Parathyroid adenoma (tissue), 2 donors: ENCODE measurements around the gene SUSD2.

Experiments used
- H2AFZ ChIP-seq: fragments of 300-600 bp; sonication (generic); one replicate; pipeline ENCODE4 v1.7.0; 2017; ENCODE audit warnings: antibody characterized with exemption, mild to moderate bottlenecking
- H3K27ac ChIP-seq: fragments of 300-600 bp; sonication (generic); one replicate; pipeline ENCODE4 v1.7.0; 2017
- H3K27me3 ChIP-seq: fragments of 300-600 bp; sonication (generic); one replicate; pipeline ENCODE4 v1.7.0; 2017; ENCODE audit warnings: low read length; ENCODE audit not compliant: control insufficient read depth, insufficient read depth
- H3K36me3 ChIP-seq: fragments of 300-600 bp; sonication (generic); one replicate; pipeline ENCODE4 v1.7.0; 2017; ENCODE audit warnings: low read length; ENCODE audit not compliant: control insufficient read depth, insufficient read depth
- H3K4me1 ChIP-seq: fragments of 300-600 bp; sonication (generic); one replicate; pipeline ENCODE4 v1.7.0; 2017; ENCODE audit warnings: control low read depth
- H3K4me2 ChIP-seq: fragments of 300-600 bp; sonication (generic); one replicate; pipeline ENCODE4 v1.7.0; 2017; ENCODE audit warnings: low read length
- H3K4me3 ChIP-seq: fragments of 300-600 bp; sonication (generic); one replicate; pipeline ENCODE4 v1.7.0; 2017; ENCODE audit warnings: low read depth, low read length
- H3K79me2 ChIP-seq: fragments of 300-600 bp; sonication (generic); one replicate; pipeline ENCODE4 v1.7.0; 2017; ENCODE audit warnings: control low read depth
- H3K9ac ChIP-seq: fragments of 300-600 bp; sonication (generic); one replicate; pipeline ENCODE4 v1.7.0; 2017; ENCODE audit warnings: mild to moderate bottlenecking
- H3K9me3 ChIP-seq: fragments of 300-600 bp; sonication (generic); one replicate; pipeline ENCODE4 v1.7.0; 2017; ENCODE audit warnings: low read length; ENCODE audit not compliant: control insufficient read depth
- TF ChIP-seq, protein P1 (sequence below): fragments of 300-600 bp; sonication (generic); IDR thresholded peaks from one replicate; pipeline ENCODE4 v1.7.0; 2017; ENCODE audit warnings: antibody characterized with exemption, mild to moderate bottlenecking
- donor health status: primary hyperparathyroidism.

SUSD2 gene

DNA sequence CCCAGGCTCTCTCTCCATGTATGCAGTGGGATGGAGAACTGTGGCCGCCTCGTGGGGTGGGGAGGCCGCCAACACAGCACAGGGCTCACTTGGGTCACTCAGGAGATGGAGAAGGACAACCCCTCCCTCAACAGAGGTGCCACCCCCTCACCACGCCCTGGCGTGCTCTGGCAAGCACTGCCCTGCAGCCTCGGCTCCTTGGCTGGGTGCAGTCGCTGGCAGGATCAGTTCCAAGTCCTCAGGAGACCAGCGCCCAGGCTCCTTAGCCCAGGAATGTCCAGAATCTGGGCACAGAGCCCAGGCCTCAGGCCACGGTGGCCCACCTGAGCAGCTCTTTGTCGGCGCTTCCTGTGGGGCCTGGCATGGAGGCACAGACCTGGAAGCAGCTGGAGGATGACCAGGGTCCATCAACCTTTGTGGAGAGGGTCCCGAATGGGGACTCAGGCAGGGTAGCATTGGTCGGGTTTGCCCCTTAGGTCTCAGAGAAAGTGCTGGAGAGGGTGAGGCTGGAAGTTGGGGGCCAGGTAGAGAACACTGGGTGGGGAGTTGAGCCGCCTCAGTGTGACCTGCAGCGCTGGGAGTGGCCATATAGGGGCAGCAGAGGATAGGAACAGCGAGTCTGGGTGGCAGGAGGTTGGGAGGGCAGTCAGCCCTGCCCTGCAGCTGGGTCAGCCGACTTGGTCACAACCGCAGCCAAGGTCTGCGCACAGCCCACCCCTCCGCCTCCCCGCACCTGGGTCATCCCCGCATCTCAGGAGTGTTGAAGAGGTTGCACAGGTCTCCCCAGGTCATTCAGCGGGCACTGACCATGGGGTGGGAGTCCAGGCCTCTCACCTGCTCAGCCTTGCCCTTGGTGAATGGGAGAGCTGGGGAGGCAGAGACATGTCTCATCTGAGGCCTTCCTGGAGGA, 8.2 kb downstream of the SUSD2 start:
- peak overlapping the region; percentile 33 for H2AFZ ChIP-seq
- H3K36me3 ChIP-seq: no peaks in the 10 kb centered on the region
- H3K27ac ChIP-seq: no peak overlapping the region
- H3K9ac ChIP-seq: no peak overlapping the region
- no peaks in the 10 kb centered on the region for H3K79me2 ChIP-seq
- H3K27me3 ChIP-seq: no peaks in the 10 kb centered on the region
- TF ChIP-seq, protein P1, sequence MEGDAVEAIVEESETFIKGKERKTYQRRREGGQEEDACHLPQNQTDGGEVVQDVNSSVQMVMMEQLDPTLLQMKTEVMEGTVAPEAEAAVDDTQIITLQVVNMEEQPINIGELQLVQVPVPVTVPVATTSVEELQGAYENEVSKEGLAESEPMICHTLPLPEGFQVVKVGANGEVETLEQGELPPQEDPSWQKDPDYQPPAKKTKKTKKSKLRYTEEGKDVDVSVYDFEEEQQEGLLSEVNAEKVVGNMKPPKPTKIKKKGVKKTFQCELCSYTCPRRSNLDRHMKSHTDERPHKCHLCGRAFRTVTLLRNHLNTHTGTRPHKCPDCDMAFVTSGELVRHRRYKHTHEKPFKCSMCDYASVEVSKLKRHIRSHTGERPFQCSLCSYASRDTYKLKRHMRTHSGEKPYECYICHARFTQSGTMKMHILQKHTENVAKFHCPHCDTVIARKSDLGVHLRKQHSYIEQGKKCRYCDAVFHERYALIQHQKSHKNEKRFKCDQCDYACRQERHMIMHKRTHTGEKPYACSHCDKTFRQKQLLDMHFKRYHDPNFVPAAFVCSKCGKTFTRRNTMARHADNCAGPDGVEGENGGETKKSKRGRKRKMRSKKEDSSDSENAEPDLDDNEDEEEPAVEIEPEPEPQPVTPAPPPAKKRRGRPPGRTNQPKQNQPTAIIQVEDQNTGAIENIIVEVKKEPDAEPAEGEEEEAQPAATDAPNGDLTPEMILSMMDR: peak; percentile 78
- H3K4me2 ChIP-seq: no peak overlapping the region
- no peak overlapping the region for H3K4me3 ChIP-seq
- no peaks in the 10 kb centered on the region for H3K9me3 ChIP-seq
- H3K4me1 ChIP-seq: no peaks in the 10 kb centered on the region

DNA sequence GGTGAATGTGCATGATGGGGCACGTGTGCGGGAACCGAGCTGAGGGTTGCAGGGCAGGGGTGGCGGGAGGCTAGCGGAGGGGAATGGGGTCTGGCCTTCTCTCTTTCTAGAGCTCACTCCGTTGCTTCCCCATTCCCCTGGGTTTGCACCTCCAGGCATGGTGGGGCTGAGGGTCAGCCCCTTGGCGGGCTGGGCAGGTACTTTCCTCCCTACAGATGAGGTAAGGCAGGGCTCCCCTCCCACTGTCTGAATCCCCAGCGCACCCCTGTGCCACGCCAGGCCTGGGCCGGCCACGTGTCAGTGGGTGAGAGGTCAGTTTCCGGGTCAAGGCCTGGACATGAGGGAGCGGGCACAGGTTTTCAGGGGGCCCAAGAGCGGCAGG, 8.9 kb downstream of the SUSD2 start:
- Histone ChIP-seq H2AFZ (no peak overlapping the region), H3K4me2 (no peak overlapping the region), H3K79me2 (no peaks in the 10 kb centered on the region), H3K27me3 (no peaks in the 10 kb centered on the region), H3K36me3 (no peaks in the 10 kb centered on the region), H3K9ac (no peak overlapping the region), H3K4me1 (no peaks in the 10 kb centered on the region), H3K4me3 (no peak overlapping the region), H3K27ac (no peak overlapping the region), H3K9me3 (no peaks in the 10 kb centered on the region)
- TF ChIP-seq, protein P1: no peak

DNA sequence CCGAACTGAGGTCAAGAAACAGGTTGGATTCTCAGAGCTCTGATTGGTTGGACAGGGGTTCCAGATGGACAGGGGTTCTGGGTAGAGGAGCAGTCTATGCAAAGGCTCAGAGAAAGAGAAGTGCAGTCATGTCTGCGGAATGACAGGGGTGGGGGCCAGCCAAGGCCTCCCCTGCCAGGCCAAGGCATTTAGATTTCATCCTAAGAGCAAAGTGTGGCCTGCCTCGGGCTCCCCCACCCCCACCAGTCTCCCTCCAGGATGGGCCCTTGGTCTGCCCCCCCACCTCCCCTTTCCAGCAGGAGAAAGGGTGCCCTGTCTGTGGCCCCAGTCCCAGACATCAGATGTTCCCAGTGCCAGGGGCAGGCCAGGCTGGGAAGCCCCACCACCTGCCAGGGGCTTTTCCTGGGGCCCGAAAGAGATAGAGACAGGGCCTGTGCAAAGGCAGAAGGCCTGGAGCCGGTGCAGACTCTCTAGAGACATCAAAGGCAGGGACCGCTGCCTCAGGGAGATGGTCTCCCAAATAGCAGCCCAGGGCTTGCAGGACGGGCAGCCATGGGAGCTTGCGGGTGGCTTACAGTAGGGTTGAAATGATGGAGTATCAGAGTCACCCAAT, 9.4 kb downstream of the SUSD2 start:
- Histone ChIP-seq H3K9me3 (no peaks in the 10 kb centered on the region), H3K4me2 (no peak overlapping the region), H3K27ac (no peak overlapping the region), H3K4me3 (no peak overlapping the region), H2AFZ (no peak overlapping the region), H3K36me3 (no peaks in the 10 kb centered on the region), H3K79me2 (no peaks in the 10 kb centered on the region), H3K9ac (no peak overlapping the region), H3K27me3 (no peaks in the 10 kb centered on the region), H3K4me1 (no peaks in the 10 kb centered on the region)
- TF ChIP-seq, protein P1: no peak

DNA sequence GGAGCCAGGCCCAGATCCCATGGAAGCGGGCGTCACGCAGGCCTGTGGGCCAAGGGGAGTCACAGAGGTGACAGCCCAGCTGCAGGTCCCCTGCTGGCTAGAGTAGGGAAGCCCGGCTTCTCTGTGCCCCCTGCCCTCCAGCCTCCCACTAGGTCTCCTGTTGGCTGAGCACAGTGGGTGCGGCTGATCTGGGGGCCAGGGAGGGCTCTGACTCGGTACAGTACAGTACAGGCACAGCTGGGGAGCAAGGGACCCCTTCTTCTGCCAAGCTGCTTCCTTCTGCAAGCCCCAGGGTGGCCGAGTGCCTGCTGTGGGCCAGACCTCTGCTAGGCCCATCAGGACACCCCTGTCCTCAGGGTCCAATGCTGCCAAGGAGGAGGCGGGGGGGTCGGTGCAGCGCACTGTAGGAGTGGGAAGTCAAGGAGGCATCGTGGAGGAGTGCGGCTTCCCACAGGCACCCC, 10.1 kb downstream of the SUSD2 start:
- no peak overlapping the region for H3K27ac ChIP-seq
- no peaks in the 10 kb centered on the region for H3K27me3 ChIP-seq
- H3K4me2 ChIP-seq: no peak overlapping the region
- no peaks in the 10 kb centered on the region for H3K36me3 ChIP-seq
- H3K9ac ChIP-seq: no peak overlapping the region
- no peaks in the 10 kb centered on the region for H3K79me2 ChIP-seq
- no peaks in the 10 kb centered on the region for H3K9me3 ChIP-seq
- H2AFZ ChIP-seq: no peak overlapping the region
- no peak overlapping the region for H3K4me3 ChIP-seq
- peaks cover 2% of the 10 kb centered on the region for H3K4me1 ChIP-seq
- TF ChIP-seq, protein P1: no peak
